ENCODE data around the gene SPIB. TPM values are rescaled to one million over a fixed set of nuclear protein-coding genes. Genes with fewer than 3 reads are reported as not detected.
"Not testable (repeated sequence)": the region's sequence is repeated elsewhere in the genome, so short reads cannot be mapped to it uniquely, and the experiment has no call there.

SPIB gene
- total and polyA plus RNA-seq, 2 experiments from 2014 or later, result 12.6 to 17.5 TPM

GRCh38 chr19:50437862-50438449 is 19.2 kb downstream of the SPIB start:
- DNase-seq (ENCODE audit: low spot score) (no peak), ATAC-seq (no peak)
- no peaks in the 10 kb centered on the region for H3K79me2 ChIP-seq (replicated peaks; ENCODE audit: insufficient read depth)
- no peaks in the 10 kb centered on the region for H3K36me3 ChIP-seq (ENCODE audit: insufficient read depth)
- peaks cover 16% of the 10 kb centered on the region for H3K27me3 Mint-ChIP-seq (ENCODE audit: insufficient read depth, low read depth, poor library complexity)
- H3K27ac Mint-ChIP-seq, result no peak overlapping the region
- no peaks in the 10 kb centered on the region for H3F3A ChIP-seq (replicated peaks; ENCODE audit: low read depth)
- H3K27ac ChIP-seq (ENCODE audit: low read depth), result no peak overlapping the region
- H3K36me3 Mint-ChIP-seq (ENCODE audit: low read depth), result peaks cover 24% of the 10 kb centered on the region
- no peaks in the 10 kb centered on the region for H3K27me3 ChIP-seq (ENCODE audit: insufficient read depth)
- H4K20me1 ChIP-seq (replicated peaks; ENCODE audit: insufficient read depth), result no peaks in the 10 kb centered on the region
- TF ChIP-seq EZH2phosphoT487 (IDR thresholded peaks at IDR 0.05; ENCODE audit: unreplicated experiment) (no peak), ETS1 (IDR thresholded peaks at IDR 0.05) (no peak), ZNF331 (CRISPR knock-in tag; IDR thresholded peaks at IDR 0.05; ENCODE audit: low read depth) (no peak), REST (IDR thresholded peaks at IDR 0.05; ENCODE audit: unreplicated experiment) (no peak), EZH2 (IDR thresholded peaks at IDR 0.05; ENCODE audit: low read depth, unreplicated experiment) (no peak), CREB1 (CRISPR knock-in tag; IDR thresholded peaks at IDR 0.05; ENCODE audit: low read depth) (no peak), JUNB (IDR thresholded peaks at IDR 0.05; ENCODE audit: unreplicated experiment) (no peak)
- TF ChIP-seq, protein P1, sequence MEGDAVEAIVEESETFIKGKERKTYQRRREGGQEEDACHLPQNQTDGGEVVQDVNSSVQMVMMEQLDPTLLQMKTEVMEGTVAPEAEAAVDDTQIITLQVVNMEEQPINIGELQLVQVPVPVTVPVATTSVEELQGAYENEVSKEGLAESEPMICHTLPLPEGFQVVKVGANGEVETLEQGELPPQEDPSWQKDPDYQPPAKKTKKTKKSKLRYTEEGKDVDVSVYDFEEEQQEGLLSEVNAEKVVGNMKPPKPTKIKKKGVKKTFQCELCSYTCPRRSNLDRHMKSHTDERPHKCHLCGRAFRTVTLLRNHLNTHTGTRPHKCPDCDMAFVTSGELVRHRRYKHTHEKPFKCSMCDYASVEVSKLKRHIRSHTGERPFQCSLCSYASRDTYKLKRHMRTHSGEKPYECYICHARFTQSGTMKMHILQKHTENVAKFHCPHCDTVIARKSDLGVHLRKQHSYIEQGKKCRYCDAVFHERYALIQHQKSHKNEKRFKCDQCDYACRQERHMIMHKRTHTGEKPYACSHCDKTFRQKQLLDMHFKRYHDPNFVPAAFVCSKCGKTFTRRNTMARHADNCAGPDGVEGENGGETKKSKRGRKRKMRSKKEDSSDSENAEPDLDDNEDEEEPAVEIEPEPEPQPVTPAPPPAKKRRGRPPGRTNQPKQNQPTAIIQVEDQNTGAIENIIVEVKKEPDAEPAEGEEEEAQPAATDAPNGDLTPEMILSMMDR (conservative IDR thresholded peaks at IDR 0.05; ENCODE audit: low read depth in 2 of 2), result no peak
- H3K4me2 ChIP-seq, result no peak overlapping the region
- H3K4me1 ChIP-seq (ENCODE audit: insufficient read depth), result peaks cover 5% of the 10 kb centered on the region
- no peak overlapping the region for H3K4me3 ChIP-seq
- H3K4me3 Mint-ChIP-seq, result no peak overlapping the region
- H3K9me2 ChIP-seq (ENCODE audit: insufficient read depth), result 0 out of 2 replicates have a peak, but pooled peaks cover 3% of the 10 kb centered on the region
- no peak overlapping the region for H2AFZ ChIP-seq
- peaks cover 3% of the 10 kb centered on the region for H3K4me1 Mint-ChIP-seq
- peaks cover 59% of the 10 kb centered on the region for H3K9me3 Mint-ChIP-seq

- H3K4me1 ChIP-seq (ENCODE audit: insufficient read depth), result not testable (repeated sequence)
Measured at GRCh38 chr19:50439130-50439529, 20.4 kb downstream of the SPIB start.

More at GRCh38 chr19:50439130-50439529, 20.4 kb downstream of the SPIB start:
- not testable (repeated sequence) for H3F3A ChIP-seq (replicated peaks; ENCODE audit: low read depth); H3K4me2 ChIP-seq; H3K36me3 ChIP-seq (ENCODE audit: insufficient read depth); H2AFZ ChIP-seq; H3K4me1 Mint-ChIP-seq; H3K4me3 ChIP-seq; H3K27ac ChIP-seq (ENCODE audit: low read depth); H3K27me3 ChIP-seq (ENCODE audit: insufficient read depth); H3K4me3 Mint-ChIP-seq; ATAC-seq; H3K9me2 ChIP-seq (ENCODE audit: insufficient read depth); H3K79me2 ChIP-seq (replicated peaks; ENCODE audit: insufficient read depth); H4K20me1 ChIP-seq (replicated peaks; ENCODE audit: insufficient read depth); H3K27ac Mint-ChIP-seq; DNase-seq (ENCODE audit: low spot score)
- H3K9me3 Mint-ChIP-seq, result peaks cover 70% of the 10 kb centered on the region
- H3K27me3 Mint-ChIP-seq (ENCODE audit: insufficient read depth, low read depth, poor library complexity), result peaks cover 11% of the 10 kb centered on the region
- H3K36me3 Mint-ChIP-seq (ENCODE audit: low read depth), result peaks cover 32% of the 10 kb centered on the region
